SJCRH30 (cell line): Measurements from ENCODE around the gene SETD2. TPM values are rescaled to one million over a fixed set of nuclear protein-coding genes. Genes with fewer than 3 reads are reported as not detected.

ENCODE experiments used
- DNase-seq, 2 experiments: peaks; one replicate each; pipeline ENCODE4 v3.0.0-alpha.2; 2015 to 2020
- H3K27ac ChIP-seq: fragments of 250-450 bp; sonication (Bioruptor Pico); 2 replicates; pipeline ENCODE4 v1.5.1; 2020; ENCODE audit warnings: mild to moderate bottlenecking, moderate library complexity
- H3K27me3 ChIP-seq: fragments of 250-450 bp; sonication (Bioruptor Pico); 2 replicates; pipeline ENCODE4 v1.5.1; 2020; ENCODE audit warnings: mild to moderate bottlenecking, moderate library complexity
- H3K36me3 ChIP-seq: fragments of 250-450 bp; sonication (Bioruptor Pico); 2 replicates; pipeline ENCODE4 v1.5.1; 2020; ENCODE audit warnings: mild to moderate bottlenecking, moderate library complexity
- H3K4me1 ChIP-seq: fragments of 250-450 bp; sonication (Bioruptor Pico); 2 replicates; pipeline ENCODE4 v1.5.1; 2020; ENCODE audit warnings: mild to moderate bottlenecking, moderate library complexity
- H3K4me3 ChIP-seq: fragments of 250-450 bp; sonication (Bioruptor Pico); 2 replicates; pipeline ENCODE4 v1.5.1; 2020; ENCODE audit warnings: mild to moderate bottlenecking, moderate library complexity
- H3K9me3 ChIP-seq: fragments of 250-450 bp; sonication (Bioruptor Pico); replicated peaks from 2 replicates; pipeline ENCODE4 v1.5.1; 2020; ENCODE audit warnings: mild to moderate bottlenecking, moderate library complexity
- total RNA-seq: library from RNA; depleted of rRNA; stranded (reverse); fragments of >200 nt; shearing (Covaris generic); gene quantifications from 2 replicates; pipeline ENCODE4 v1.2.3, GENCODE V29; 2014

SETD2 gene
- total RNA-seq, 1 experiment from 2014 or later: 38.5 TPM

DNA sequence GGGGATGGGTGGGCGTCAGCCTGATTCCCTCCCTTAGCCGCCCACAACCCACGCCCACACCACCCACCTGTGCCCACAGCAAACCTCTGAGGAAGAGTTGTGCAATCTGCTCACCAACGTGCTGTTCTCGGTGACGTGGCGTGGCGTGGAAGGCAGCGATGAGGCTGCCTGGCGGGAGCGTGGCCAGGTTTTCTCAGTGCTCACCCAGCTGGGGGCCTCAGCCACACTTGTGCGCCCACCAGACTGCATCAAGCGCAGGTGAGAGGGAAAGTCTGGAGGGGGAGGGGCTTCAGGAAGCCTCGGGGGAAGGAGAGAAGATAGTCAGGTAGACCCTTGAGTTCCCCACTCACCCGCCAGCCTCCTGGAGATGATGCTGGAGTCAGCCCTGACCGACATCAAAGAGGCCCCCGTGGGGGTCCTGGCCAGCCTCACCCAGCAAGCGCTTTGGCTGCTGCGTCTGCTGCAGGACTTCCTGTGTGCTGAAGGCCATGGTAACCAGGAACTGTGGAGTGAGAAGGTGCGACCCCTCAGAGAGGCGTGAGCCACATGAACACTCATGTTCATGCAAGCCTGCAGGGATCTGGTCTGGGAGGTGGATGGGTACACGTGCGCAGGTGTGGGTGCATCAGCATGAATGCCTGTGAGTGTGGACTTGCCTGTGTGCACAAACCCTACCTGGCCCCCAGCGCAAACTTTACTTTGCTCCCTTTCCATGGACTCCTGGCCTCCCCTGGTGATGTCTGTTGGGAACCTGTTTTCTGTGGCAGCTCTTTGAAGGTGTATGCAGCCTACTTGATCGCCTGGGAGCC is 162.8 kb downstream of the SETD2 start:
- H3K27ac ChIP-seq: no peak overlapping the region
- H3K4me3 ChIP-seq: no peak overlapping the region
- no peak for DNase-seq
- H3K36me3 ChIP-seq: no peaks in the 10 kb centered on the region
- 0 out of 2 replicates have a peak, but pooled peaks cover 3% of the 10 kb centered on the region for H3K4me1 ChIP-seq
- no peaks in the 10 kb centered on the region for H3K9me3 ChIP-seq
- no peaks in the 10 kb centered on the region for H3K27me3 ChIP-seq

DNA sequence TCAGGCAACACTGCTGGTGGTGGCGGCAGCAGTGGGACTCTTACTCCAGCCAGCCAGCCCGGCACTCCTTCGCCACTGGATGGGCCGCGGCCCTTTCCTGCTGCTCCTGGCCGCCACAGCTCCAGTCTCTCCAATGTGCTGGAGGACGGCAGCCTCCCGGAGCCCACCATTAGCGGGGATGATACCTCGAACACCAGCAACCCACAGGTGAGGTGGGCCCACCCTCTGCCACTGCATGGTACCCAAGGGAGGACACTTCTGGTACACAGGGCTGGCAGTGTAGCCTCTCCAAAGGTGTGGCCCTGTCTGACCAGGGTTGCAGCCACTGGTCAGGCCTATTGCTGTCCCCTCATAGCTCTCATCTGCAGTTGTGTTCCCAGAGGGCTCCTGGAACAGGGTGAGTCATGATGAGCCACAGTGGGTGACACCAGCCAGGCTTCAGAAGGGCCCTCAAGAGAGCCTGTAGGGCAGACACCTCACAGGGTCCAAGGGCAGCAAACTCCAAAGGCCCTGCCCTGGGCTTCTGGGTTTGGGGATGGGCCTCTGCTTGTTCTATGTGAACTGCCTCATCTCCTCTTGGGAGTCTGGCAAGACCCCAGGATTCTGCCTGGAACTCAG is 163.6 kb downstream of the SETD2 start:
- H3K27me3 ChIP-seq: no peaks in the 10 kb centered on the region
- H3K36me3 ChIP-seq: no peaks in the 10 kb centered on the region
- H3K4me3 ChIP-seq: no peak overlapping the region
- peaks cover 3% of the 10 kb centered on the region; the same call in 1 of the 2 replicates for H3K4me1 ChIP-seq
- H3K9me3 ChIP-seq: no peaks in the 10 kb centered on the region
- no peak overlapping the region for H3K27ac ChIP-seq
- no peak for DNase-seq

DNA sequence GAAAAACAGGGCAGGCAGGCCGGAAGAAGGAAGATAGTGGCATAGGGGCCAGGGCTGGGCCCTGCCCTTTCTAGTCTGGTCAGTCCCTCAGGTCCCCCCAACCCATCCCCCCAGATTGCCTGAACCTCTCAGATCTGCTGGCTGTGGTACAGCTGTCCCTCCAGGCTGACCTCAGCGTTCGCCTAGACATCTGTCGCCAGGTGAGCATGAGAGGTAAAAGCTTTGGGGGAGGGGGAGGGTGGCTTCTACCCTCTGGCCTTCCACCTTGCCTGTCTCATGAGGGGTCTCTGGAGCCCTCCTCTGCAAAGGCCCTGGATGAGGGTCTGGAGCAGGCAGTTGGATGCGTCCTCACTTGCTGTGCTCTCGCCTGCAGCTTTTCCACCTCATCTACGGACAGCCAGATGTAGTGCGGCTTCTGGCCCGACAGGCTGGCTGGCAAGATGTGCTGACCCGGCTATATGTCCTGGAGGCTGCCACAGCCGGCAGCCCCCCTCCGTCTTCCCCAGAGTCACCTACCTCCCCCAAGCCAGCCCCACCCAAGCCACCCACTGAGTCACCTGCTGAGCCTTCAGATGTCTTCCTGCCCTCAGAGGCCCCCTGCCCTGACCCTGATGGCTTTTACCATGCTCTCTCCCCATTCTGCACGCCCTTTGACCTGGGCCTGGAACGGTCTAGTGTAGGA is 164.3 kb downstream of the SETD2 start:
- no peak overlapping the region for H3K27ac ChIP-seq
- DNase-seq: no peak
- H3K36me3 ChIP-seq: no peaks in the 10 kb centered on the region
- H3K4me3 ChIP-seq: no peak overlapping the region
- H3K27me3 ChIP-seq: no peaks in the 10 kb centered on the region
- no peaks in the 10 kb centered on the region for H3K9me3 ChIP-seq
- peaks cover 9% of the 10 kb centered on the region for H3K4me1 ChIP-seq

DNA sequence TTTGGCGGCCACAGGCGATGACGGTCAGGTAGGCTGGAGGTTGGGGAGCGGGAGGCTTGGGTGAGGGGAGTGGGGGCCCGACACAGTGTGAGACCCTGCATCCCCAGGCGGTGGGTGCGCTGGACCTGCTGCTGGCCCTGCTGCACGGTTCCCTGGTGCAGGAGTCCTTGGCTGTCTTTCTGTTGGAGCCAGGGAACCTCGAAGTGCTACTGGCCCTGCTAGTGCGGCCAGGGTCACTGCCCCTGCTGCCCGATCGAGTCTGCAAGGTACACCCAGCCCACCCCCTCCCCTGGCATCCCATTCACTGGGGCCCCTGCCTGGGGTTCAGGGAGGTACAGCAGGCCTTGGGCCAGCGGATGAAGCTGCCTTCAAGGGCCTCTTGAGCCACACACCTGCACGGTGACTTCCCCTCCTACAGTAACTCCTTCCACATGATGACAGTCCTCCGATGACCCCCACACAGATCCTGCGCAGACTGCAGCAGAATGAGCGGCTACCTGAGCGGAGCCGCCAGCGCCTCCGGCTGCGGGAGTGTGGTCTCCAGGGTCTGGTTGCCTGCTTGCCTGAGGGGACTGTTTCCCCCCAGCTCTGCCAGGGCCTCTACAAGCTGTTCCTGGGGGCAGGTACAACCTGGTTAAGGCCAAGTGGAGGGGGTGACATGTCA is 164.9 kb downstream of the SETD2 start:
- Histone ChIP-seq H3K4me3 (no peak overlapping the region), H3K9me3 (no peaks in the 10 kb centered on the region), H3K27me3 (no peaks in the 10 kb centered on the region), H3K27ac (no peak overlapping the region), H3K36me3 (no peaks in the 10 kb centered on the region), H3K4me1 (peaks cover 12% of the 10 kb centered on the region)
- no peak for DNase-seq

DNA sequence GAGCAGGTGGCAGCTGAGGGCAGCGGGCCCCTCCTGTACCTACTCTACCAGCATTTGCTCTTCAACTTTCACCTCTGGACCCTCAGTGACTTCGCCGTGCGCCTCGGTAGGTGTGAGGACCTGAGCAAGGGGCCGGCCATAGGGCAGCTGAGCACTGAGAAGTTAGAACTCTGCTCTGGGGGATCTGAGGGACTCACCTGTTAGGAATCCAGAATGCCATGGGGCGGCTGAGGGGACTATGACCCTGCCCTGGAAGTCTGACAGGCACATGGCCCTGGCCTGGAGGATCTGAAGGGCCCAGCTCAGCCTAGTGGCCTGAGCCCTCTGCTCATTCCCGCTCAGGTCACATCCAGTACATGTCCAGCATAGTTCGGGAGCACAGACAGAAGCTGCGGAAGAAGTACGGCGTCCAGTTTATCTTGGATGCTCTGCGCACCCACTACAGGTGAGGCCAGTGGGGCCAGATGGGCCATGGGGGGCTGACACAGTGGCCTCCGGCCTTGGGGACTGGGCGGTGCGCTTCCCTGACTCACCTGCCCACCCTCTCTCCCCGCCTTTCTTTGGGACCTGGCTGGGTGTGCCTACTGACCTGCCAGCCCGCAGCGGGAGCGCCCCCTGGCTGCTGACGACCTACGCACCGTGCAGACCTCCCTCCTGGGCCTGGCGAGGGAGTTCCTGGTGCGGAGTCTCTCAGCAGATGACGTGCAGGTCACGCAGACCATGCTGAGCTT is 165.6 kb downstream of the SETD2 start:
- no peak overlapping the region for H3K27ac ChIP-seq
- no peaks in the 10 kb centered on the region for H3K9me3 ChIP-seq
- DNase-seq: peak; percentile 49 to 61
- H3K27me3 ChIP-seq: no peaks in the 10 kb centered on the region
- peaks cover 12% of the 10 kb centered on the region for H3K4me1 ChIP-seq
- no peaks in the 10 kb centered on the region for H3K36me3 ChIP-seq
- no peak overlapping the region for H3K4me3 ChIP-seq

DNA sequence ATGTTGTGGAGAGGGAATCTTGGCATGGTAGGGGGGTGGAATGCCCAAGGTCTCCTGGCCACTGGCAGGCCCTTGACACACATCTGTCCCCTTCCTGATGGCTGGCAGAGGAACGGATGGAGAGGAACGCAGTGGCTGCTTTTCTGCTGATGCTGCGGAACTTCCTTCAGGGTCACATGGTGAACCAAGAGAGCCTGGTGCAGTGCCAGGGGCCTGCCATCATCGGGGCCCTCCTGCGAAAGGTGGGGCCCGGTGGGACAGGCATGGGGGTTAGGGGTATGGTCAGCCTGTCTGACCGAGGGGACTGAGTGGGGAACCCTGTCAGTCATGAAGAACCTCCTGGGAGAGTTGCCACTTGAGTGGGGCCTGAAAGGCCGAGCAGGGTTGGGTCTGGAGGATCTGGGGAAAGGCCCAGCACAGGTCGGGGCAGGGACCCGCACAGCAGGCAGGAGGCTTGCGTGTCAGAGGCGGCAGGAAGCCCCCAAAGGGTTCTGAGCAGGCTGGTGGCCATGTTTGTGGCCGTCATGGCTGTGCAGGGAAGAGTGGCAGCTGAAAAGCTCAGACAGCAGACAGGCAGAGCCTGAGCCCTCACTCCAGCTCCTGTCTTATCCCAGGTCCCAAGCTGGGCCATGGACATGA is 166.3 kb downstream of the SETD2 start:
- no peaks in the 10 kb centered on the region for H3K27me3 ChIP-seq
- no peaks in the 10 kb centered on the region for H3K9me3 ChIP-seq
- H3K4me3 ChIP-seq: no peak overlapping the region
- DNase-seq: no peak
- no peaks in the 10 kb centered on the region for H3K36me3 ChIP-seq
- H3K4me1 ChIP-seq: peaks cover 12% of the 10 kb centered on the region
- no peak overlapping the region for H3K27ac ChIP-seq

DNA sequence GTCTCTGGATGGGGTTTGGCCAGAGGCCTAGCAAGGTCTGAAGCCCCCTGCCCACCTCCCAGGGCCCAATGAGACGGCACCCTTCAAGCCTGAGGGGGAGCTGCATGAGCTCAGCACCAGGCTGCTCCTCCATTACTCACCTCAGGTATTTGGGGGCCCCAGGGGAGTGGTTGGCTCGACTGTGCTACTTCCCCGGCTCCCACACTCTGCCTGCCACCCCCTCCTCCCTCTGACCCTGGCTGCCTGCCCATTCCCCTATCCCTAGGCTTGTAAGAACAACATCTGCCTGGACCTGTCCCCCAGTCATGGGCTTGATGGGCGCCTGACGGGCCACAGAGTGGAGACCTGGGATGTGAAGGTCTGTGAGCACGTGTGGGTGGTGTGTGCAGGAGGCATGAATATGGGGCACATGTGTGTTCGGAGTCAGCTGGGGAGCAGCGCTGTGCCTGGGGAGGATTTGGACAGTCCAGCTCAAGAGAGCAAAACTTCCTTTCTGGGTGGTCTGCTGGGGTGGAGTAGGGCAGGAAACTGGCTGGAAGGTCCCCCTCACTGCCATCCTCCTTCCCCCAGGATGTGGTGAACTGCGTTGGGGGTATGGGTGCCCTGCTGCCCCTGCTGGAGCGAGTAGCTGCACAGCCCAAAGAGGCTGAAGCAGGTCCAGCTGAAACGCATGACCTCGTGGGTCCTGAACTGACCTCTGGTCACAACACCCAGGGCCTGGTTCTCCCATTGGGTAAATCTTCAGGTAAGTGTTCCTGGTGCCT is 167.0 kb downstream of the SETD2 start:
- H3K4me3 ChIP-seq: no peak overlapping the region
- no peak for DNase-seq
- no peak overlapping the region for H3K27ac ChIP-seq
- no peaks in the 10 kb centered on the region for H3K9me3 ChIP-seq
- H3K36me3 ChIP-seq: no peaks in the 10 kb centered on the region
- H3K27me3 ChIP-seq: no peaks in the 10 kb centered on the region
- H3K4me1 ChIP-seq: peaks cover 12% of the 10 kb centered on the region

DNA sequence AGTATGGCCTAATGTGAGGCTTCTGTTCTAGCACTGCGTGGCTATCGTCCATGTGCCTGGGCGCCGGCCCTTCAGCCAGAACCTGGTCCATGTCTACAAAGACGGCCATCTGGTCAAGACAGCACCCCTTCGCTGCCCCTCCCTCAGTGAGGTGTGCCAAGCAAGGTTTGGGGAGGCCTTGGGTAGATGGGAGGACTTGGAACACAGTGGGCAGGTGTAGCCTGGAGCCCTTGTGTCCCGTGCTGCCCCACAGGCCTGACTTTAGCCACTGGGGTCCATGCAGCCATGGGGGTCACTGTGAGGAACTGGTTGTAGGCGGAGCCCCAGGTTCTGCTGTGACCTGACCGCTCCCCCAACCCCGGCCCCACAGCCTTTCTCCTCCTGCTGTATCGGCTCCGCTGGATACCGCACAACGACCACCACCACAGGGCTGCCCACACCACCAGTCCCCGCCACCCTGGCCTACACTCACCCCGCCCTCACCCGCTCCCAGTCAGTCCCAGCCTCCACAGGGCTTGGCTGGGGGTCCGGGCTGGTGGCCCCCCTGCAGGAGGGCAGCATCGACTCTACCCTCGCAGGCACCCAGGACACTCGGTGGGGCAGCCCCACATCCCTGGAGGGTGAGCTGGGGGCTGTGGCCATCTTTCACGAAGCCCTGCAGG is 167.9 kb downstream of the SETD2 start:
- Histone ChIP-seq H3K4me3 (no peak overlapping the region), H3K27me3 (no peaks in the 10 kb centered on the region), H3K4me1 (peaks cover 12% of the 10 kb centered on the region), H3K36me3 (no peaks in the 10 kb centered on the region), H3K9me3 (no peaks in the 10 kb centered on the region), H3K27ac (no peak overlapping the region)
- DNase-seq: no peak

DNA sequence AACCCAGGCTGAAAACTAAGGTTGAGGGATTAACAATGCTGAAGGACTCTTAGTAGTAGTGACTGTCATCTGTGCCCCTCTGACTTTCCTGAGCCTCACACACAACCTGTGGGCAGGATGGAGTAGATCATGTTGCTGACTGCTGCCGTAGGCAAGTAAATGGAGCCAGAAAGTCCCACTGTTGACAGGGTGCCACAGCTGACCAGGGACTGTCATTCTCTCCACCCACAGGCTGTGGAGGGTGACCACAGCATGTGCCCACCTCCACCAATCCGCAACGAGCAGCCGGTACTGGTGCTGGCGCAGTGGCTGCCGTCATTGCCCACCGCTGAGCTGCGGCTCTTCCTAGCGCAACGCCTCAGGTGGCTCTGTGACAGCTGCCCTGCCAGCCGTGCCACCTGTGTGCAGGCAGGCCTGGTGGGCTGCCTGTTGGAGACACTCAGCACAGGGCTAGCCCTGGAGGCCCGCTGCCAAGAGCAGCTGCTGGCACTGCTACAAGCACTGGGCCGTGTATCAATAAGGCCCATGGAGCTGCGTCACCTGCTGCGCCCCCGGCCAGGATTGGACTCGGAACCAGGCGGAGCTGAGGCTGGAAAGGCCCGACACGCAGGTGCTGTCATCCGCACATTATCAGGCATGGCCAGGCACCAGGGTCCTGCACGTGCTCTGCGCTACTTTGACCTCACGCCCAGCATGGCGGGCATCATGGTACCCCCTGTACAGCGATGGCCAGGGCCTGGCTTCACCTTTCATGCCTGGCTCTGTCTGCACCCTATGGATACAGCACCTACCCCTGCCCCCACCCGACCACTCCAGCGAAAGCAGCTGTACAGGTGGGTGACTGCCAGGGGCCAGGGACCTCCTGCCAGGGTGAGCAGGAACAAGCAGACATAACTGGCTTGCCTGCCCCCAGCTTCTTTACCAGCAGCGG is 168.8 kb downstream of the SETD2 start:
- Histone ChIP-seq H3K27me3 (no peaks in the 10 kb centered on the region), H3K9me3 (no peaks in the 10 kb centered on the region), H3K4me1 (peaks cover 12% of the 10 kb centered on the region), H3K4me3 (no peak overlapping the region), H3K36me3 (no peaks in the 10 kb centered on the region), H3K27ac (no peak overlapping the region)
- DNase-seq: peak; percentile 64 to 73

DNA sequence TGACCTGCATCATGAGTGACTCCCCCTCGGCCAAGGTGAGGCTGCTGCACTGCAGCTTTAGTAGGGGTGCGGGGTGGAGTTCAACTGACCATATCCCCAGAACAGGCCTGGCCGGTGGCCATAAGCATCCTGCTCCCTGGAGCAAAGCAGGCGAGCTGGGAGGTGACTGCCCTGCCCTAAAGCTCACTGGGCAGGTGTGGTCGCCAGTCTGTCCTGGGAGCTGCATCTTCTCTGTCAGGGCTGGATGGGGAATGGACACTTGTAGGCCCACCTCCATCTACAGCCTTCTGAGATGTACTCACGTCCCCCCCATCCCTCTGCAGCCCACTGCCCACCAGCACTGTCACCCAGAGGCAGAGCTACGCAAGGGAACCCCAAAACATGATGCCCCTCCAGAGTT is 169.9 kb downstream of the SETD2 start:
- peaks cover 12% of the 10 kb centered on the region for H3K4me1 ChIP-seq
- no peaks in the 10 kb centered on the region for H3K36me3 ChIP-seq
- no peak overlapping the region for H3K4me3 ChIP-seq
- no peaks in the 10 kb centered on the region for H3K27me3 ChIP-seq
- DNase-seq: no peak
- H3K9me3 ChIP-seq: no peaks in the 10 kb centered on the region
- H3K27ac ChIP-seq: no peak overlapping the region

DNA sequence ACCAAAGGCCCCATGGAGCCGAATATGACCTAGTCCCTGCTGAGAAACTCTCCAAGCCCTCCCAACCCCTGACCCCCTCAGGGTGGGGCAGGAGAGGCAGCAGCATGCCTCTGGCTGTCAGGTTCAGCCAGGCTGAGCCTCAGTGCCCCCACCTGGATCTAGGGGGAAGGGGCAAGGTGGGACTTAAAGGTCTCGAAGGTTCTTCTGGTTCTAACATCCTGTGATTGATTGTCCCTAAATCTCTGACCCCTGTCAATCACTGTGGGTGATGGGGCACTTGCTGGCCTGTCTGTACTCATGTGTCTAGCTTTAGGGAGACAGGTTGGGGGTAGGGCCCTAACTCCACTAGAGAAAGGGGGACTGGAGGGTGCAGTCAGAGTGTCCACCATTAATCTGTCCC is 170.6 kb downstream of the SETD2 start:
- Histone ChIP-seq H3K36me3 (no peaks in the 10 kb centered on the region), H3K27me3 (no peaks in the 10 kb centered on the region), H3K4me1 (peaks cover 12% of the 10 kb centered on the region), H3K9me3 (no peaks in the 10 kb centered on the region), H3K4me3 (no peak overlapping the region), H3K27ac (no peak overlapping the region)
- DNase-seq: no peak

DNA sequence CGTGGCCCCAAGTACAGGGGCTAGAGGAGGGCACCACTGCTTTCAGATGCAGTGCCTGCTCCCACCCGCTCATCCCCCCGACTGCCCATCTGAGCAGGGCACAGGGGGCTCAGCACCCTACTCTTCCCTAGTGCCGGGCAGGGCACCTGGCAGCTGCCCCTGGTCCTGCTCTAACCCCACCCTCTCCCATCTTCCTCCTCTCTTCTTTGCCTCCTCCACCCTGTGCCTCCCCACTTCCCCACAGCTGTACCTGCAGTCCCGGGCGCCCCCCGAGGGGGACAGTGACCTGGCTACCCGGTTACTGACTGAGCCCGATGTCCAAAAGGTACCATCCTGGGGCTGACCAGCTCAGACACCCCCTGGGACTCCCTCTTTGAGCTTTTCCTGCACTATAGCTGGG is 171.7 kb downstream of the SETD2 start:
- no peaks in the 10 kb centered on the region for H3K27me3 ChIP-seq
- no peak for DNase-seq
- H3K36me3 ChIP-seq: no peaks in the 10 kb centered on the region
- no peaks in the 10 kb centered on the region for H3K9me3 ChIP-seq
- no peak overlapping the region for H3K4me3 ChIP-seq
- H3K27ac ChIP-seq: no peak overlapping the region
- peaks cover 12% of the 10 kb centered on the region for H3K4me1 ChIP-seq
